ENCODE data around the gene CSF1R. TPM values are rescaled to one million over a fixed set of nuclear protein-coding genes. Genes with fewer than 3 reads are reported as not detected.

Gene CSF1R
- total RNA-seq, 1 experiment from 2014 or later, result not detected

GRCh38 chr5:150117945-150118560, 31.7 kb upstream of the CSF1R start:
- Histone ChIP-seq H3K36me3 (ENCODE audit: insufficient read depth, low read length) (no peaks in the 10 kb centered on the region), H3K9me2 (replicated peaks; ENCODE audit: insufficient read depth, low read length) (no peaks in the 10 kb centered on the region), H4K20me1 (ENCODE audit: insufficient read depth, low read depth, low read length) (peaks cover 2% of the 10 kb centered on the region; the same call in 1 of the 2 replicates), H2AFZ (ENCODE audit: low read length) (no peak overlapping the region), H3K9me3 (ENCODE audit: low read length) (no peaks in the 10 kb centered on the region), H3K4me1 (ENCODE audit: low read length) (no peaks in the 10 kb centered on the region), H3K27me3 (ENCODE audit: low read length) (no peaks in the 10 kb centered on the region), H3K4me3 (ENCODE audit: low read length) (no peak overlapping the region), H3K27ac (ENCODE audit: low read length) (no peak overlapping the region), H3K79me2 (ENCODE audit: low read length) (no peaks in the 10 kb centered on the region), H3K4me2 (ENCODE audit: low read depth, low read length, poor library complexity, severe bottlenecking) (no peak overlapping the region), H3K9ac (ENCODE audit: low read length) (no peak overlapping the region)
- DNase-seq, result no peak

GRCh38 chr5:150116667-150117400, 30.5 kb upstream of the CSF1R start:
- no peak overlapping the region for H2AFZ ChIP-seq (ENCODE audit: low read length)
- no peaks in the 10 kb centered on the region for H3K9me3 ChIP-seq (ENCODE audit: low read length)
- H3K27me3 ChIP-seq (ENCODE audit: low read length), result no peaks in the 10 kb centered on the region
- H3K4me1 ChIP-seq (ENCODE audit: low read length), result no peaks in the 10 kb centered on the region
- H3K9ac ChIP-seq (ENCODE audit: low read length), result no peak overlapping the region
- no peak for DNase-seq
- H4K20me1 ChIP-seq (ENCODE audit: insufficient read depth, low read depth, low read length), result no peaks in the 10 kb centered on the region; the same call in 1 of the 2 replicates
- H3K36me3 ChIP-seq (ENCODE audit: insufficient read depth, low read length), result no peaks in the 10 kb centered on the region
- no peak overlapping the region for H3K4me3 ChIP-seq (ENCODE audit: low read length)
- H3K9me2 ChIP-seq (replicated peaks; ENCODE audit: insufficient read depth, low read length), result no peaks in the 10 kb centered on the region
- no peaks in the 10 kb centered on the region for H3K79me2 ChIP-seq (ENCODE audit: low read length)
- no peak overlapping the region for H3K4me2 ChIP-seq (ENCODE audit: low read depth, low read length, poor library complexity, severe bottlenecking)
- H3K27ac ChIP-seq (ENCODE audit: low read length), result no peak overlapping the region

DNA sequence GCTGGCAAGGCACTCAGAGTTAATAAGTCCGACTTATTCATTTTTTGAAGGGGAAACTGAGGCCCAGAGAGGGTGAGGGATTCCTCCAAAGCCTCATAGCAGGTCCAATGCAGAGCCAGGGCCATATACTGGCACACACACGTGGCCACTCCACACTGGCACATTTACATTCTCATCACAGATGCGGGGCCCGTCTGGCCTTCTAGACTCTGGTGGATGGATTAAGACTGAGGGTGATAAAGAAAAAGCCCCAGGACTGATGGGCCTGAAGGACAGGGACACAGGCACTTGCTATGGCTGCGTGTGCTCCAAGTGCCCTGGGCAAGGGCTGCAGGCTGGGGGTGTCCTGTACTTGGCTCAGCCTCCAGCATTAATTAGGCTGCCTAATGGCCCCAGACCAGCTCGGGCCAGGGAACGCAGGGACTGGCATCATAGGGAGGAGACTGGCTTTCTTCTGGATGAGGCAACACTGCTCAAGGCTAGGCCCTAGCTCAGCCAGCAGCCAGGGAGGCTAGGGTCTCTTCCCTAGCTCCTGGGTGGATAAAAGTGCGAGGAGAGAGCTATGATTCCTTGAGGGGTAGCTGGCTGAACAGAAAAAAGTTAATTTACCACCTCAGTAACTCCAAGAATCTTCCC, 28.5 kb upstream of the CSF1R start:
- no peak overlapping the region for H2AFZ ChIP-seq (ENCODE audit: low read length)
- no peaks in the 10 kb centered on the region for H3K79me2 ChIP-seq (ENCODE audit: low read length)
- no peak overlapping the region for H3K27ac ChIP-seq (ENCODE audit: low read length)
- no peak overlapping the region for H3K4me2 ChIP-seq (ENCODE audit: low read depth, low read length, poor library complexity, severe bottlenecking)
- no peak overlapping the region for H3K9ac ChIP-seq (ENCODE audit: low read length)
- H4K20me1 ChIP-seq (ENCODE audit: insufficient read depth, low read depth, low read length), result no peaks in the 10 kb centered on the region; the same call in 1 of the 2 replicates
- no peaks in the 10 kb centered on the region for H3K4me1 ChIP-seq (ENCODE audit: low read length)
- no peaks in the 10 kb centered on the region for H3K9me2 ChIP-seq (replicated peaks; ENCODE audit: insufficient read depth, low read length)
- H3K9me3 ChIP-seq (ENCODE audit: low read length), result no peaks in the 10 kb centered on the region
- DNase-seq, result no peak
- no peak overlapping the region for H3K4me3 ChIP-seq (ENCODE audit: low read length)
- H3K36me3 ChIP-seq (ENCODE audit: insufficient read depth, low read length), result no peaks in the 10 kb centered on the region
- H3K27me3 ChIP-seq (ENCODE audit: low read length), result no peaks in the 10 kb centered on the region

DNA sequence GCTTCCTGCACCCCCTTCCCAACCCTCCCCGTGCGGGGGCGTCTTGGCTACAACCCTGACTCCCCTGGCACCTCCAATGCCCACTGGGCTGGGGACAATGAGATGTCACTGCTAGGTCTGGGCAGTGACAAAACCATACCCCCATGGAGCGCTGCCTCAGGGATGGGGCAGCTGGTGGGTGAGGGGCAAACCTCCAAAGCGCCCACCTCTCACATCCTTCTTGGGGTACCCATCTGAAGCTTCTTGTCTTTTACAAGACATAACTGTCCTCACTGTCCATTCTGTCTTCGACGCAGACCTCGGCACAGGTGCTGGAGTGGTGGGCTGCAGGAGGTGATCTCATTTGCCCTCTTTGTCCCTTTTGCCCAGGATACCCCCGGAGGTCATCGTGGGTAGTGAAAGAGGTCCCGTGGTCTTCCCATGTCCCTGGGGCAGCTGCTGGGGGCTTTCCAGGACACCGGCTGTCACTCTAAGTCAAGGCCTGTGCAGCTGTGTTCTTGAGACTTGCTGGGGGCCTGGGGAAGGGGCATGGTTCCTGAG, 27.8 kb upstream of the CSF1R start:
- Histone ChIP-seq H3K36me3 (ENCODE audit: insufficient read depth, low read length) (no peaks in the 10 kb centered on the region), H3K4me1 (ENCODE audit: low read length) (no peaks in the 10 kb centered on the region), H3K79me2 (ENCODE audit: low read length) (no peaks in the 10 kb centered on the region), H3K27me3 (ENCODE audit: low read length) (no peaks in the 10 kb centered on the region), H3K9ac (ENCODE audit: low read length) (no peak overlapping the region), H3K4me3 (ENCODE audit: low read length) (no peak overlapping the region), H3K27ac (ENCODE audit: low read length) (no peak overlapping the region), H3K9me3 (ENCODE audit: low read length) (no peaks in the 10 kb centered on the region), H3K4me2 (ENCODE audit: low read depth, low read length, poor library complexity, severe bottlenecking) (no peak overlapping the region), H3K9me2 (replicated peaks; ENCODE audit: insufficient read depth, low read length) (no peaks in the 10 kb centered on the region), H4K20me1 (ENCODE audit: insufficient read depth, low read depth, low read length) (no peaks in the 10 kb centered on the region; the same call in 1 of the 2 replicates), H2AFZ (ENCODE audit: low read length) (no peak overlapping the region)
- DNase-seq, result no peak

DNA sequence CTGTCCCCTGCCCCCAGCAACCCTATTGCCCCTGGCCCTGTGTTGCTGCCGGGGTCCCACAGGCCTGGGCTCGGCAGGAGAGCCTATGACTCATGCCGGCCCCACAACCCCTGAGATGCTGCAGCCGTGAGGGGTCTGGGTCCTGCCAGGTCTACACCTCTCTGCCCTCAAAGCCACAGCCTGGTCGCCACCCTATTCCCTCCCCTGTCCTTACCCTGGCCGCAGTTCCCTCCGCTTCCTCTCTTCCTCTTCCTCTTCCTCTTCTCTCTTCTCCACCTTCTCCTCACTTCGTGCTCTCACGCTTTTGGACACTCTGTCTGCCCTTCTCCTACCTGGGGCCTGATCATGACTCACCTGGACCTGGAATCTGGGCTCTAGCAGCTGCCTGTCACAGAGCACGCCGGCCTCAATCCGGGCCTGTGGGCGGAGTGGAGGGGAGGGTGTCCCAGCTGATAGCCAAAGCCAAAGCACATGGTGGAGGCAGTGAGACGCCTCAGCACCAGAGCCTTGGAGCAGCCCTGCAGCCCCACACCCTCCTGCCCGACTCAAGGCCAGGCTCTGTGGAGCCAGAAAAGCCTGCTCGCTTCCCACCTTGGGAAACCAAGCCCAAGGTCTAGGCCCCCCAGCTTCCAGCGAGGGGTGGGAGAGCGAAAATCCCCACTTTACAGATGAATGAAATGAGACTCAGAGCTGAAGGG, 26.8 kb upstream of the CSF1R start:
- Histone ChIP-seq H3K4me3 (ENCODE audit: low read length) (no peak overlapping the region), H4K20me1 (ENCODE audit: insufficient read depth, low read depth, low read length) (no peaks in the 10 kb centered on the region; the same call in 1 of the 2 replicates), H3K4me2 (ENCODE audit: low read depth, low read length, poor library complexity, severe bottlenecking) (no peak overlapping the region), H3K36me3 (ENCODE audit: insufficient read depth, low read length) (no peaks in the 10 kb centered on the region), H3K4me1 (ENCODE audit: low read length) (no peaks in the 10 kb centered on the region), H3K27me3 (ENCODE audit: low read length) (no peaks in the 10 kb centered on the region), H3K9me2 (replicated peaks; ENCODE audit: insufficient read depth, low read length) (no peaks in the 10 kb centered on the region), H2AFZ (ENCODE audit: low read length) (no peak overlapping the region), H3K79me2 (ENCODE audit: low read length) (no peaks in the 10 kb centered on the region), H3K9me3 (ENCODE audit: low read length) (no peaks in the 10 kb centered on the region), H3K9ac (ENCODE audit: low read length) (no peak overlapping the region), H3K27ac (ENCODE audit: low read length) (no peak overlapping the region)
- no peak for DNase-seq

DNA sequence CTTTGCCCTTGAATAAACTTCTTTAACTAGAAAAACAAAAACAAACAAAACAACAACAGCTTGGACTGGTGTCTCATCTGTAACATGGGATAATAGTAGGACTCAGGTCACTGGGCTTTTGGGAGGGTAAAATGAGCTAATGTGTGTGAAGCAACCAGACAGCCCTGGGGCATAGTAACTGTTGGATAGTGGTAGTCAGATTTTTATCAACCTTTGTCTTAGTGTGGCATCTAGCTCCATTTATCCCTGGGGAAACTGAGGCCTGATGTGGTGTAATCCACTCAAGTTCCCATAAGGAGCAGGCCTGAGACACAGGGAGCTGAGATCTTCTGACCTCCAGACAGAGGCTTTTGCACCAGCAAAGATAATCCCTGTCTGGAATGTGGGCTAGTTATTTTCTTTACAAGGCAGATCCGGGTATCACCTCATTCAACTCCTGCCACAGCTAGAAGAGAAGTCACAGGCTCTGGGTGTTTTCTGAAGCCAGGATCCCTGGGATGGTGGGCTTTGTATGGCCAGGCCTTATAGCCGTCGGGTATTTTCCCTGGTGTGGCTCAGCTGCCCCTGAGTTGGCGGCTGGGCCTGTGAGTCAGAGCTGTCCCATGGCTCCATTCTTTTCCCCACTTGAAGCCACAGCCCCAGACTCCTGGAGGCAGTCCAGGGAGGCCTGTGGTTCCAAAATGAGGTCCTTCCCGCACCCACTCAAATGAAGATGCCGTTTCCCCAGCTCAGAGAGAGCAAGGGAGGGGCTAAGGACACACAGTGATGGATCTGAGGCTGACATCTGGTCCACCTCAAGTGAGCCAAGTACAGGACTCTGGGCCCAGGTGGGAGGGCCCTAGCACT, 26.1 kb upstream of the CSF1R start:
- Histone ChIP-seq H2AFZ (ENCODE audit: low read length) (no peak overlapping the region), H3K4me2 (ENCODE audit: low read depth, low read length, poor library complexity, severe bottlenecking) (no peak overlapping the region), H3K27ac (ENCODE audit: low read length) (no peak overlapping the region), H3K36me3 (ENCODE audit: insufficient read depth, low read length) (no peaks in the 10 kb centered on the region), H3K9ac (ENCODE audit: low read length) (no peak overlapping the region), H3K4me3 (ENCODE audit: low read length) (no peak overlapping the region), H3K9me2 (replicated peaks; ENCODE audit: insufficient read depth, low read length) (no peaks in the 10 kb centered on the region), H3K9me3 (ENCODE audit: low read length) (no peaks in the 10 kb centered on the region), H3K27me3 (ENCODE audit: low read length) (no peaks in the 10 kb centered on the region), H3K4me1 (ENCODE audit: low read length) (no peaks in the 10 kb centered on the region), H3K79me2 (ENCODE audit: low read length) (no peaks in the 10 kb centered on the region), H4K20me1 (ENCODE audit: insufficient read depth, low read depth, low read length) (no peaks in the 10 kb centered on the region; the same call in 1 of the 2 replicates)
- DNase-seq, result no peak

DNA sequence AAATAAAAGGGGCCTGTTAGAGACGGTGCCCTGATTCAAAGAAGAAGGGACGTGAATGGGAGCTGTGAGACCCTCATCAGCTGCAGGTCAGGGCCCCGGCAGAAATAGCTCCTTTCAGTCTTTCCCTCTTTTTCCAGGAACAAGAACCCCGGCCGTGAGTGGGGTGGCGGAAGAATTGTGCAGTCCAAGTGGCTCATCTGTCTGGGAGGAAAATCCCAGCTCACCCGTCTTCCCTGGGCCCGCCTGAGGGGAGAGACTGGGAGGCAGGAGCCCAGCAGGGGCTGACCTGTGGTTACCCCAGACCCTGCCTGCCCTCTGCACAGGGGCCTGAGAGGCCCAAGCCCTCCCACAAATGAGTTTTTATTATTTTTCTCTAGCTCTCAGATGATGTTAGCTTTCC, 24.8 kb upstream of the CSF1R start:
- Histone ChIP-seq H3K9me2 (replicated peaks; ENCODE audit: insufficient read depth, low read length) (no peaks in the 10 kb centered on the region), H4K20me1 (ENCODE audit: insufficient read depth, low read depth, low read length) (no peaks in the 10 kb centered on the region; the same call in 1 of the 2 replicates), H3K27me3 (ENCODE audit: low read length) (no peaks in the 10 kb centered on the region), H3K79me2 (ENCODE audit: low read length) (no peaks in the 10 kb centered on the region), H3K4me2 (ENCODE audit: low read depth, low read length, poor library complexity, severe bottlenecking) (no peak overlapping the region), H2AFZ (ENCODE audit: low read length) (no peak overlapping the region), H3K4me1 (ENCODE audit: low read length) (no peaks in the 10 kb centered on the region), H3K9me3 (ENCODE audit: low read length) (no peaks in the 10 kb centered on the region), H3K36me3 (ENCODE audit: insufficient read depth, low read length) (no peaks in the 10 kb centered on the region), H3K9ac (ENCODE audit: low read length) (no peak overlapping the region), H3K4me3 (ENCODE audit: low read length) (no peak overlapping the region), H3K27ac (ENCODE audit: low read length) (no peak overlapping the region)
- DNase-seq, result no peak

All from Karpas-422 (cell line).